Astrocyte (in vitro differentiated cells and primary cell): Measurements from ENCODE around the gene CD55.

Experiments used
- EZH2 ChIP-seq: IDR thresholded peaks from 2 replicates; pipeline ENCODE4 v1.6.1; 2012; ENCODE audit warnings: mild to moderate bottlenecking, low read length, inconsistent platforms; ENCODE audit not compliant: insufficient read depth
- TF ChIP-seq, protein P1 (sequence below): IDR thresholded peaks from 2 replicates; pipeline ENCODE4 v1.5.1; 2011; ENCODE audit warnings: low read depth, mild to moderate bottlenecking, inconsistent platforms, low read length, moderate library complexity; ENCODE audit not compliant: insufficient read depth

DNA sequence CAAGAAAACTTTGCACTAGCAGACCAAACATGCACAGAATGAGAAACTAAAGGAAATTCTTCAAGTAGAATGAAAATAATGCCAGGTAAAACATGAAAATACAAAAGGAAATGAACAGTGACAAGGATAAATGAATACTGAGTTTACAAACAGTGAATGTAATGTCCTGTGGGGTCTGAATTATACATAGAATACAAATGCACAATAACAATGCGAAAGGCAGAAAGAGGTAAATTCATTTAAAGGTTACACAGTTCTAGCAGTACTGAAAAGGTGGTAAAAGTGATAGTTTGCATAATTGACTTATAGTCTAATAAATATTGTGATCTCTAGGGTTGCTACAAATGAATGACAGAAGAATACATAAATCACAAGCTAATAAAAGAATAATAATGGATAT, 12.9 kb downstream of the CD55 start:
- TF ChIP-seq, protein P1, sequence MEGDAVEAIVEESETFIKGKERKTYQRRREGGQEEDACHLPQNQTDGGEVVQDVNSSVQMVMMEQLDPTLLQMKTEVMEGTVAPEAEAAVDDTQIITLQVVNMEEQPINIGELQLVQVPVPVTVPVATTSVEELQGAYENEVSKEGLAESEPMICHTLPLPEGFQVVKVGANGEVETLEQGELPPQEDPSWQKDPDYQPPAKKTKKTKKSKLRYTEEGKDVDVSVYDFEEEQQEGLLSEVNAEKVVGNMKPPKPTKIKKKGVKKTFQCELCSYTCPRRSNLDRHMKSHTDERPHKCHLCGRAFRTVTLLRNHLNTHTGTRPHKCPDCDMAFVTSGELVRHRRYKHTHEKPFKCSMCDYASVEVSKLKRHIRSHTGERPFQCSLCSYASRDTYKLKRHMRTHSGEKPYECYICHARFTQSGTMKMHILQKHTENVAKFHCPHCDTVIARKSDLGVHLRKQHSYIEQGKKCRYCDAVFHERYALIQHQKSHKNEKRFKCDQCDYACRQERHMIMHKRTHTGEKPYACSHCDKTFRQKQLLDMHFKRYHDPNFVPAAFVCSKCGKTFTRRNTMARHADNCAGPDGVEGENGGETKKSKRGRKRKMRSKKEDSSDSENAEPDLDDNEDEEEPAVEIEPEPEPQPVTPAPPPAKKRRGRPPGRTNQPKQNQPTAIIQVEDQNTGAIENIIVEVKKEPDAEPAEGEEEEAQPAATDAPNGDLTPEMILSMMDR: no peak
- TF ChIP-seq EZH2: no peak
